GM12891 (cell line): ENCODE data around the gene ESYT2.

Experiments used
- PAX5 ChIP-seq: IDR thresholded peaks from 2 replicates; pipeline ENCODE4 v1.6.1; 2011; ENCODE audit warnings: low read length, moderate library complexity, mild to moderate bottlenecking; ENCODE audit not compliant: insufficient read depth, severe bottlenecking
- POLR2A ChIP-seq: IDR thresholded peaks from 2 replicates; pipeline ENCODE4 v1.6.1; 2011; ENCODE audit warnings: low read depth, low read length, control low read depth
- POU2F2 ChIP-seq: IDR thresholded peaks from 2 replicates; pipeline ENCODE4 v1.6.1; 2011; ENCODE audit warnings: low read depth, mild to moderate bottlenecking, control low read depth, low read length, moderate library complexity

- TF ChIP-seq POU2F2: no peak
- no peak for TF ChIP-seq POLR2A
- TF ChIP-seq PAX5: no peak
These were observed 17.8 kb downstream of the ESYT2 start for GRCh38 chr7:158811461-158811860.
